HCT116 (cell line): ENCODE data around the gene NDUFB7. TPM values are rescaled to one million over a fixed set of nuclear protein-coding genes. Genes with fewer than 3 reads are reported as not detected.

Experiments
- ATAC-seq: fragments of 200-7000 bp; cut with Tn5 transposase; 2 replicates; pipeline ENCODE4 v1.9.1; 2020; ENCODE audit warnings: mild to moderate bottlenecking, moderate library complexity
- BruUV-seq: library from RNA; stranded (reverse); fragments of 400-500 nt; replicated peaks from 2 replicates; lab custom pipeline; 2021; lab: Mats Ljungman, UMichigan
- CTCF ChIA-PET: fragments of 300-600 bp; sonication (Branson Sonifier 250); formaldehyde crosslinking; loops from one replicate; lab custom pipeline; 2021; ENCODE audit warnings: antibody characterized with exemption; lab: Charles Lee
- POLR2A ChIA-PET: fragments of 300-600, 350-600 bp; sonication (Branson Sonifier 250); formaldehyde crosslinking; loops from one replicate; lab custom pipeline; 2021; ENCODE audit warnings: antibody characterized with exemption; lab: Charles Lee
- RAD21 ChIA-PET, 2 experiments: fragments of 300-600 bp; sonication (Branson Sonifier 250); formaldehyde crosslinking; loops; one replicate each; lab custom pipeline; 2023; ENCODE audit warnings: low total read pairs in 2 of 2; ENCODE audit not compliant: uncharacterized antibody in 2 of 2, unreplicated experiment in 2 of 2, low non-redundant PET in 1 of 2; lab: Charles Lee
- DNase-seq: peaks from one replicate; pipeline ENCODE4 v3.0.0-alpha.2; 2010; ENCODE audit warnings: low read depth, low spot score
- H2AFZ ChIP-seq: fragments of 200-600 bp; shearing (Covaris generic), sonication (generic); 2 replicates; pipeline ENCODE4 v1.6.1; 2017; ENCODE audit warnings: low read depth, mixed run types, mixed read lengths, antibody characterized with exemption, low read length; ENCODE audit not compliant: poor library complexity, severe bottlenecking
- H3K27ac ChIP-seq: 2 replicates; pipeline ENCODE4 v1.5.1; 2012; ENCODE audit warnings: low read depth, low read length
- H3K27me3 ChIP-seq: fragments of 200-600 bp; sonication (generic); 2 replicates; pipeline ENCODE4 v1.6.1; 2016; ENCODE audit warnings: mixed run types, low read length, mixed read lengths; ENCODE audit not compliant: insufficient read depth
- H3K36me3 ChIP-seq, 2 experiments: fragments of 200-500 bp in 1 of 2; fragments of 200-600 bp in 1 of 2; sonication (Bioruptor generic) in 1 of 2; sonication (generic) in 1 of 2; 2 replicates each; pipeline versions ENCODE4 v1.5.1 to v1.6.1; 2014 to 2016; ENCODE audit warnings: low read length in 2 of 2, inconsistent platforms in 1 of 2, mixed read lengths in 1 of 2, mixed run types in 1 of 2; ENCODE audit not compliant: insufficient read depth in 2 of 2, control insufficient read depth in 1 of 2
- H3K4me1 ChIP-seq, 2 experiments: fragments of 200-600 bp in 1 of 2; sonication (generic) in 1 of 2; 2 replicates each; pipeline versions ENCODE4 v1.5.1 to v1.6.1; 2012 to 2017; ENCODE audit warnings: low read length in 2 of 2, inconsistent platforms in 1 of 2, mild to moderate bottlenecking in 1 of 2, mixed read lengths in 1 of 2, mixed run types in 1 of 2, moderate library complexity in 1 of 2; ENCODE audit not compliant: insufficient read depth in 2 of 2, control insufficient read depth in 1 of 2
- H3K4me2 ChIP-seq: fragments of 200-600 bp; sonication (generic); 2 replicates; pipeline ENCODE4 v1.6.1; 2017; ENCODE audit warnings: mixed run types, low read length, mixed read lengths
- H3K4me3 ChIP-seq, 2 experiments: fragments of 200-600 bp in 1 of 2; sonication (generic) in 1 of 2; replicated peaks in 1 of 2; 2 replicates each; pipeline ENCODE4 v1.5.1; 2011 to 2016; ENCODE audit warnings: low read length in 2 of 2, control low read depth in 1 of 2, low read depth in 1 of 2, mild to moderate bottlenecking in 1 of 2, mixed read lengths in 1 of 2, mixed run types in 1 of 2
- H3K79me2 ChIP-seq: fragments of 200-600 bp; sonication (generic); 2 replicates; pipeline ENCODE4 v1.6.1; 2017; ENCODE audit warnings: mild to moderate bottlenecking, mixed run types, low read length, moderate library complexity, mixed read lengths; ENCODE audit not compliant: insufficient read depth
- H3K9ac ChIP-seq: fragments of 200-600 bp; sonication (generic); 2 replicates; pipeline ENCODE4 v1.6.1; 2016; ENCODE audit warnings: low read length, mixed read lengths
- H3K9me2 ChIP-seq: fragments of 200-600 bp; sonication (generic), shearing (Covaris generic); 2 replicates; pipeline ENCODE4 v1.6.1; 2017; ENCODE audit warnings: mixed run types, mild to moderate bottlenecking, moderate library complexity; ENCODE audit not compliant: insufficient read depth
- H3K9me3 ChIP-seq, 2 experiments: fragments of 200-500 bp in 1 of 2; fragments of 200-600 bp in 1 of 2; sonication (Bioruptor generic) in 1 of 2; sonication (generic) in 1 of 2; 2 replicates each; pipeline ENCODE4 v1.6.1; 2014 to 2017; ENCODE audit warnings: low read length in 2 of 2, mixed read lengths in 2 of 2, inconsistent platforms in 1 of 2, low read depth in 1 of 2, mild to moderate bottlenecking in 1 of 2, mixed run types in 1 of 2, moderate library complexity in 1 of 2; ENCODE audit not compliant: control insufficient read depth in 1 of 2, insufficient read depth in 1 of 2
- H4K20me1 ChIP-seq: fragments of 200-600 bp; sonication (generic), shearing (Covaris generic); 2 replicates; pipeline ENCODE4 v1.6.1; 2017; ENCODE audit warnings: mixed run types, mild to moderate bottlenecking, moderate library complexity; ENCODE audit not compliant: insufficient read depth
- ATF3 ChIP-seq: IDR thresholded peaks from 2 replicates; pipeline ENCODE4 v1.6.1; 2012
- CBX3 ChIP-seq: IDR thresholded peaks from 2 replicates; pipeline ENCODE4 v1.6.1; 2012; ENCODE audit warnings: low read depth
- CEBPB ChIP-seq: IDR thresholded peaks from 2 replicates; pipeline ENCODE4 v1.6.1; 2012; ENCODE audit warnings: low read depth
- EZH2 ChIP-seq: fragments of 200-600 bp; sonication (generic); IDR thresholded peaks from 2 replicates; pipeline ENCODE4 v1.6.1; 2017; ENCODE audit warnings: antibody characterized with exemption, mixed run types
- EZH2phosphoT487 ChIP-seq: fragments of 200-600 bp; IDR thresholded peaks from 2 replicates; pipeline ENCODE4 v1.6.1; 2018; ENCODE audit warnings: antibody characterized with exemption, borderline replicate concordance
- JUND ChIP-seq: IDR thresholded peaks from 2 replicates; pipeline ENCODE4 v1.6.1; 2012
- POLR2A ChIP-seq: IDR thresholded peaks from 2 replicates; pipeline ENCODE4 v1.7.0; 2011; ENCODE audit warnings: borderline replicate concordance; ENCODE audit not compliant: insufficient read depth, insufficient read length; ENCODE audit errors: extremely low read depth
- POLR2AphosphoS5 ChIP-seq: IDR thresholded peaks from 2 replicates; pipeline ENCODE4 v1.6.1; 2011; ENCODE audit warnings: mild to moderate bottlenecking, low read depth, low read length, moderate library complexity
- RAD21 ChIP-seq: IDR thresholded peaks from 2 replicates; pipeline ENCODE4 v1.6.1; 2012; ENCODE audit warnings: low read depth, mild to moderate bottlenecking
- REST ChIP-seq: IDR thresholded peaks from 2 replicates; pipeline ENCODE4 v1.6.1; 2012; ENCODE audit warnings: low read depth
- SIN3A ChIP-seq: IDR thresholded peaks from 2 replicates; pipeline ENCODE4 v1.6.1; 2012; ENCODE audit warnings: low read depth
- SP1 ChIP-seq: IDR thresholded peaks from 2 replicates; pipeline ENCODE4 v1.6.1; 2012; ENCODE audit warnings: low read depth
- SRF ChIP-seq: IDR thresholded peaks from 2 replicates; pipeline ENCODE4 v1.6.1; 2012; ENCODE audit warnings: low read depth
- ZFX ChIP-seq: fragments of 450-650 bp; IDR thresholded peaks from 2 replicates; pipeline ENCODE4 v1.6.1; 2017
- ZNF274 ChIP-seq: fragments of 200-500 bp; sonication (Bioruptor generic); IDR thresholded peaks from 2 replicates; pipeline ENCODE4 v1.6.1; 2014; ENCODE audit warnings: mild to moderate bottlenecking, low read depth, low read length, inconsistent platforms
- intact Hi-C: fragments of 100-400 bp; cut with micrococcal nuclease; formaldehyde crosslinking; loops from 2 replicates; pipeline ENCODE4 v1.10.0; 2022
- total RNA-seq: library from RNA; stranded (reverse); gene quantifications from one replicate; pipeline ENCODE4 v1.2.1, GENCODE V29; 2021; ENCODE audit not compliant: unreplicated experiment
- TF ChIP-seq, protein P1 (sequence below): IDR thresholded peaks from 2 replicates; pipeline ENCODE4 v1.6.1; 2012
- TF ChIP-seq, protein P2 (sequence below), 3 experiments: fragments of 200-600 bp in 1 of 3; sonication (generic) in 1 of 3; IDR thresholded peaks in 2 of 3; conservative IDR thresholded peaks in 1 of 3; 2 replicates each; pipeline ENCODE4 v1.5.1; 2012 to 2017; ENCODE audit warnings: low read depth in 2 of 3, low read length in 2 of 3, antibody characterized with exemption in 1 of 3, borderline replicate concordance in 1 of 3, control low read depth in 1 of 3, mild to moderate bottlenecking in 1 of 3, mixed read lengths in 1 of 3, mixed run types in 1 of 3, moderate library complexity in 1 of 3; ENCODE audit not compliant: insufficient read depth in 1 of 3

Gene NDUFB7
- total RNA-seq, 1 experiment from 2014 or later, result 167 TPM

GRCh38 chr19:14526423-14526822, 45.4 kb downstream of the NDUFB7 start:
- BruUV-seq, result no TSS peak
- peaks cover 19% of the 10 kb centered on the region for H3K79me2 ChIP-seq
- no peak overlapping the region for H2AFZ ChIP-seq
- no peak overlapping the region for H3K9ac ChIP-seq
- no peaks in the 10 kb centered on the region for H3K27me3 ChIP-seq
- TF ChIP-seq POLR2AphosphoS5, result no peak
- no peak for TF ChIP-seq CEBPB
- H3K4me1 ChIP-seq, result peaks cover 23 to 59% of the 10 kb centered on the region in 2 experiments
- H3K9me2 ChIP-seq, result no peaks in the 10 kb centered on the region
- H3K27ac ChIP-seq, result no peak overlapping the region
- ATAC-seq, result no peak
- CTCF ChIA-PET, result no interaction called here
- DNase-seq, result no peak
- intact Hi-C loops, result no loop called here
- H3K36me3 ChIP-seq, result no peaks in the 10 kb centered on the region
- H3K9me3 ChIP-seq, result no peaks in the 10 kb centered on the region
- no peak overlapping the region for H3K4me2 ChIP-seq
- RAD21 ChIA-PET, result no interaction called here
- H3K4me3 ChIP-seq, result no peak overlapping the region
- POLR2A ChIA-PET, result interaction anchor here (1.1 to 1.3 kb wide), 2 partner anchors 9 to 12 kb away, joined by 3 to 5 read pairs; no protein-coding TSS in a partner anchor
- 0 out of 2 replicates have a peak, but pooled peaks cover 5% of the 10 kb centered on the region for H4K20me1 ChIP-seq

GRCh38 chr19:14525729-14526128, 46.1 kb downstream of the NDUFB7 start:
- Histone ChIP-seq H3K79me2 (peaks cover 12% of the 10 kb centered on the region), H3K9ac (no peak overlapping the region; the same call in 1 of the 2 replicates), H3K27me3 (no peaks in the 10 kb centered on the region), H3K9me2 (no peaks in the 10 kb centered on the region), H3K4me1 (peaks cover 30 to 61% of the 10 kb centered on the region in 2 experiments), H3K4me3 (no peak overlapping the region), H3K36me3 (no peaks in the 10 kb centered on the region), H3K9me3 (no peaks in the 10 kb centered on the region), H4K20me1 (0 out of 2 replicates have a peak, but pooled peaks cover 3% of the 10 kb centered on the region), H3K4me2 (no peak overlapping the region), H2AFZ (no peak overlapping the region), H3K27ac (no peak overlapping the region)
- ATAC-seq (no peak), DNase-seq (no peak)
- intact Hi-C loops, result no loop called here
- ChIA-PET CTCF (no interaction called here), POLR2A (interaction anchor here (1.1 to 1.3 kb wide), 2 partner anchors 8 to 12 kb away, joined by 3 to 5 read pairs; no protein-coding TSS in a partner anchor), RAD21 (no interaction called here)
- no TSS peak for BruUV-seq
- TF ChIP-seq ATF3 (no peak), CBX3 (no peak), EZH2 (no peak), REST (no peak), JUND (no peak), SIN3A (no peak), SRF (no peak), EZH2phosphoT487 (no peak), RAD21 (no peak), ZNF274 (no peak), SP1 (no peak), ZFX (no peak), POLR2A (no peak)
- TF ChIP-seq, protein P1, sequence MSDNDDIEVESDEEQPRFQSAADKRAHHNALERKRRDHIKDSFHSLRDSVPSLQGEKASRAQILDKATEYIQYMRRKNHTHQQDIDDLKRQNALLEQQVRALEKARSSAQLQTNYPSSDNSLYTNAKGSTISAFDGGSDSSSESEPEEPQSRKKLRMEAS, result no peak
- TF ChIP-seq, protein P2, sequence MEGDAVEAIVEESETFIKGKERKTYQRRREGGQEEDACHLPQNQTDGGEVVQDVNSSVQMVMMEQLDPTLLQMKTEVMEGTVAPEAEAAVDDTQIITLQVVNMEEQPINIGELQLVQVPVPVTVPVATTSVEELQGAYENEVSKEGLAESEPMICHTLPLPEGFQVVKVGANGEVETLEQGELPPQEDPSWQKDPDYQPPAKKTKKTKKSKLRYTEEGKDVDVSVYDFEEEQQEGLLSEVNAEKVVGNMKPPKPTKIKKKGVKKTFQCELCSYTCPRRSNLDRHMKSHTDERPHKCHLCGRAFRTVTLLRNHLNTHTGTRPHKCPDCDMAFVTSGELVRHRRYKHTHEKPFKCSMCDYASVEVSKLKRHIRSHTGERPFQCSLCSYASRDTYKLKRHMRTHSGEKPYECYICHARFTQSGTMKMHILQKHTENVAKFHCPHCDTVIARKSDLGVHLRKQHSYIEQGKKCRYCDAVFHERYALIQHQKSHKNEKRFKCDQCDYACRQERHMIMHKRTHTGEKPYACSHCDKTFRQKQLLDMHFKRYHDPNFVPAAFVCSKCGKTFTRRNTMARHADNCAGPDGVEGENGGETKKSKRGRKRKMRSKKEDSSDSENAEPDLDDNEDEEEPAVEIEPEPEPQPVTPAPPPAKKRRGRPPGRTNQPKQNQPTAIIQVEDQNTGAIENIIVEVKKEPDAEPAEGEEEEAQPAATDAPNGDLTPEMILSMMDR (IDR thresholded peaks at IDR 0.05 in 2 of 3, conservative IDR thresholded peaks at IDR 0.05 in 1 of 3; ENCODE audit: borderline replicate concordance in 1 of 3, insufficient read depth in 1 of 3, low read depth in 2 of 3, low read length in 2 of 3), result no peak
